HG02798 (cell line): ENCODE results near the gene MBD1.
"Not testable (repeated sequence)": the region's sequence is repeated elsewhere in the genome, so short reads cannot be mapped to it uniquely, and the experiment has no call there.

Experiments used
- ATAC-seq: cut with Tn5 transposase; IDR thresholded peaks from one replicate; pipeline ENCODE4 v1.9.1; 2021; ENCODE audit warnings: mild to moderate bottlenecking; ENCODE audit not compliant: unreplicated experiment, poor library complexity

Gene MBD1

DNA sequence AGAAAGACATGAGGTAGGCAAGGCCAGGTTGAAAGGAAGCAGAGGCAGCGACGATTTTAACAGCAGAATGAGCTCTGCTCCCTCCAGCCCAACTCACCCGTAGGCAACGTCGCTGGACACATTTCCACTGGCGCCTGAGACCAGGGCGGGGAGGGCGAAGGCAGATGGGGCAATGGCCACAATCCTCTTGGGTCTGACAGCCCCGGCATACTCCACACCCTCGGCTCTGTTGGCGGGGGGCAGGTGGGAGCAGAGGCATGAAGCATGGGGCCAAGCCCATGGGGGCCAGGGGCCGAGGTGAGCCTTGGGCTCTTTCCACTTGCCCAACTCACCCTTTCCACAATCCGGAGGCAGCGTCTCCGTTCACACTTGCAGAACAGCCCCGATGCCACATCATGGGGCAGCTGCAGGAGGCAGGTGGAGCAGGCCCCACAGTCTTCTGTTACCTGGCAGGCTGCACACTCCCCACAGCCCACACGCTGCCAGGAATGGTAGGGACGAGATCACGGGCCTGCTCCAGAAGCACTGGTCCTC lies 5.8 kb downstream of the MBD1 start:
- ATAC-seq, result no peak

DNA sequence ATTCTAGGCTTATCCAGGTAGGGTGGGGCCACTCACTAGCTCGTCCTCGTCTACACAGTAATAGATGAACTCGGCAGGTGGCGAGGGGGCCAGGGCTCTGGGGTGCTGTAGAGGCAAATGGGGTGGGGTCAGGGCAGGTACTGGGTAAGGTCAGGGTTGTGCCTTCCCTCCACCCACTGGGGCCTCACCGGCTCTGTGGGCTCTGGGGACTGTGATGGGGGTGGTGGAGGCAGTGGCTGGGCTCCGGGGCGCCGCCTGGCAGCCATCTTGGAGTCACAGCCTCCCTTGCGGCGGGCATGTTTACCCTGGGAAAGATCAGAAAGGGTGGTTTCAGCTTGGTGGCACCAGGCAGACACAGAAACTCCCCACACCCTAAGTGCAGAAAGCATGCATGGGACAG lies 6.4 kb downstream of the MBD1 start:
- no peak for ATAC-seq

DNA sequence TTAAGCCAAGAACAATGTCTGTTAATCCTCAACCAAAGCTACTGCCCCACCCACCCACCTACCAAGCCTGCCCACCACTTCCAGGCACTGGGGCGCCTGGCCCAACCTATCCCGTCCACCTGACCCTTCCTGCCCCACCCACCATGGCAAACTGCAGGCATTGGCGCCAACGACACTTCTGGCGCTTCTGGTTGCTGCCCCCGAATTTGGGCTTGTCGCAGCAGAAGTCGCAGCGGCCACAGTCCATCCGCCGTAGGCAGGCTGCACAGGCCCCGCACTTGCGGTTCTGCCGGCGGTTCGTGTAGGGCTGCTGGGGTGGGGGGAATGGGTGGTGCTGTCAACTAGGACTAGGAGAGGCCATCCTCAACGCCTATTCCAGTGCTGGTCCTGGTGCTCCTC lies 7.3 kb downstream of the MBD1 start:
- ATAC-seq, result no peak

DNA sequence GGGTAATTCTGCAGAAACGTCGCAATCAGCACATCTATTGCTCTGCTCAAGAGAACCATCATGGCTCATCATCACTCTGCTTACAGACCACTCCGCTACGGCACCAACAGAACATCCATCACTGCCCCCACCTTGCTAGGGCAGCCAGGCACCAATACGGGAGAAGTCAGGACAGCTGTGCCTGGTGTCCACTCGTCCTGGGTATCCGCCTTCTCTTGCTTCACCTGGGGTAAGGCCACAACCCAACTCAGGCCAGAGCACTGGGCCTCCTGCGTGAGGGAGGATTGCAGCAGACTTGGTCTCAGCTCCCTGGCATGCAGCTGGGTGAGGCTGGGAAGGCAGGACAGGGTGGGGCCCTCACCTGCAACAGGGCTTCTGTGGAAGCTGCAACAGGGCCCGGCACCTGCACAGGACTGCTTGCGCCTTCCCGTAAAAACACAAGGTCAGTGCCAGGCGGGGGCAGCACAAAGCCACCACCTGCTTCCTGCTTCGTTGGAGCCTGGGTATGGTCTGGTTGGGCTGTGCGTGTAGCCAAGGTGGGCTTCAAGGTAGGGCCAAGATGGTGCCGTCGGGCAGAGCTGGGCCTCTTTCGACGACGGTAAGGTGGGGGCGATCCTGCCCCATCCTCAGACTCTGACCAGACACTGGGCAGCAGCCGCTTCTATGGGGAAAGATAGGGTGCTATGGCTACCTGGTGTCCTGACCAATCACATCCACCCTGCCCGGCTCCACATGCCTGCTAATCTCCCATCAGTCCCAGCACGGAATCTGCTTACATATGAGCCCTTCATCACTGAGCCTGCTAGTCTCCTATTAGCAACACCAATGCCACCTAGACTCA lies 7.9 kb downstream of the MBD1 start:
- ATAC-seq, result no peak

DNA sequence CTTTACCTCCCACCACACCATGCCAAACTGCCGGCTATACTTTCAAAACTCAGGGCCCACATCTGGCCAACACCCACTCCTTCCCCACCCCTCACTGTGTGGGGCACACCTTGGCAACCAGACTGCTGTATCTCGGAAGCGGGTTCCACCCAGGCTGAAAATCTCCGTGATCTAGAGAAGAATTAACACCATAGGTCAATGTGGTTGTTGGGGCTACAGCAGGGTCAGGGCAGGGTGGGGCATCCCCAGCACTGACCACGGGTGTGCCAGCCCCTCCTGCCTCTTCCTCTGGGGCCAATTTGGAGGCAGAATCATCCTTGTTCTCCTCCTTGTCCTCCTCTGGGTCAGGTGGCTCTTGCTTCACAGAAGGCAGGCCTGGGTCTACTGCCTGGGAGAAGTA lies 8.8 kb downstream of the MBD1 start:
- no peak for ATAC-seq

DNA sequence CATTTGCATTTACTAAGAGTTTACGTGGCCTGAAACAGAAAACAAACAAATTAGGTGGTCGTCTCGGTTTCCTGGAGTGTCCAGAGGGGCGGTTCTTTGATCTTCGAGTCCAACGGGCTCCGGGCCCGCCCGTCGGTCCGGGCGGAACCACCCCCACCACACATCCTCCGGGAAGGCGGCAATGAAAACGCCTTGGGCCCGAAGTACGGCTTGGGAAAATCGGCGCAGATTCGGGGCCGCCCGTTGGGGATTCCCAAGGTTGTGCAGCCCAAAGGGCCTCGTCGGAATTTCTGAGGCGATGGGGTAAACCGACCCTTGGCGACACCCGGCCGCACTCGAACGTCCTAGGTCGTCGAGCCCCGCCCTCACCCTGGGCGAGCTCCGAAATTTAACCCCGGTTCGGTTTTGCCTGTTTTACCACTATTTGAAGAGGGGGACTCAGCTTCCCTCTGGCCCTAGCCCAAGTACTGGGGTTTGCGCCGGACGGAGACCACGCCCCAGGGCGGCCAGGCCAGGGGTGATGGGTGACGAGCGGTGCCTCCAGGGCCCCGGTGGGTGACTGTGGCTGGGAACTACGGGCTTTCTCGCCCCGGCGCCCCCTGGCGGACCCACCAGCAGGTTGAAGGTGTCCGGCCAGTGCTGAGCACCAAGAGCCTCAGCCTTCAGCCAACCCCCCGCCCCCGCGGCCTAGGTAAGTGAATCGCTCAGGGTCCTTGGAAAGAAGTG lies 13.1 kb downstream of the MBD1 start:
- ATAC-seq, result peak; percentile 76

DNA sequence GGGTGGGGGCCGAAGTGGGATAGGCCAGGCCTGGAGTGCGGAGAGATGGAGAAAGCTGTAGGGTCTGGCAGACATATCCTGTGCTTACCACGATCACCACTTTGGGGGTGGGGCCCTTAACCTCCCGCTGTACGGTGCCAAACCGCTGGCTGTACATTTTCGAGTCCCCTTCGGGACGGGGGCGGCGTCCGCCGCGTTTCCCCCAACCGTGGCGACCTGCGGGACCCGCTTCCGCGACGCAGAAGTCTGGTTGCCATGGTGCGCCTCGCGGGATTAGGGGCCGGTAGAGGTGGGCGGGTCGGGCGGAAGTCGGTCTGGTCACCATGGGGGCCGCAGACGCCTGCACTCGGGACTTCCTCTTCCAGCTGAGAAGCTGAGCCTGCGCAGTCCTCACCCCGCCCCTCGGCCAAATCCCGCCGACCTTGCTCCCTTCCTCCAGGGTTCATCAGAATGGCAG lies 15.0 kb downstream of the MBD1 start, which contains the start of gene CFAP53:
TSS of gene CFAP53 (minus strand) at position 248 of the 457 bp plus-strand sequence. CDS start at position 157, 91 bp downstream.
- peak; percentile 82 for ATAC-seq

DNA sequence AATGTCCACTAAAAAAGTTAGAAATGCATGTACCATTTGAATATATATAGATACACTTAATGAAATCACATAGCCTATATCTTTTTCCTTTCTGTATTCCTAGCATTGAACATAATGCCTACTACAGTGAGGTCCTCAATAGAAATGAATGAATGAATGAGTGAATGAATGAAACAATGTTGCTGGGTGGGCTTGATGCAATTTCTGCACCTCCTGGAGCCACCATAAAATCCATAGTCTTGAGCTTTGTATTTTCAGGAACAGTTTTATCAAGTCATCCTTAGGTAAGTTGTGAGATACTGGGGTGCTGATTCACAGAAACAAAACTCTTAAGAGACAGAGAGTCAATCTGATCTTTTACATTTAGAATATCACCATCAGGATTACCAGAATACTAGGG lies 18.3 kb downstream of the MBD1 start:
- ATAC-seq, result no peak

DNA sequence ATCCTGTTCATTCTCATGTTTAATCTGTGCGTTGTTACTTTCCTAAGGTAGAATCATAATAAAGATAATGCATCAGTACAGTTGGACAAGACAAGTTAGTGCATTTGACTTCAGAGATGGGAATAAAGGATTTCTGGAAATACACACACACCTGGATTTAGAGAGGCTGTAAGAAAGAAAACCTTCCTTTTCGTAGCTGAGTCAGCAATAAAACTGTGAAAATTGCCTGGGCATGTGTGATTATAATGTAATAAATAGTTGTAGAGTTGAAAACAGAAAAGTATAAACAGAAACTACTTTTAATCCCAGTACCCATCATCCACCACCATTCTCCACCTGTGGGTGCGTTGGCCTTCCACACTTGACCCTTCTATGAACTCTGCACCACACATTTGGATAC lies 30.4 kb downstream of the MBD1 start:
- no peak for ATAC-seq

DNA sequence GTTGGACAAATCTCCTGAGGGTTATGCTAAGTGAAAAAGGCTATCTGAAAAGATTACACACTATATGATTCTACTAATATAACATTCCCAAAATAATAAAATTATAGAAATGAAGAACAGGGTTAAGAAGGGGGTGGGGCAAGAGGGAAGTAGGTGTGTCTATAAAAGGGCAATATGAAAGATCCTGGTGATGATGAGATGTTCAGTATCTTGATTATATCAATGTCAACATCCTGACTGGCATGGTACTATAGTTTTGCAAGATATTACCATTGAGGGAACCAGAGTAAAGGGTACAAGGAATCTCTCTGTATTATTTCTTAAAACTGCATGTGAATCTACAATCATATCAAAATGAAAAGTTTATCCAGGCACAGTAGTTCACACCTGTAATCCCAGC lies 31.7 kb downstream of the MBD1 start:
- ATAC-seq, result no peak

DNA sequence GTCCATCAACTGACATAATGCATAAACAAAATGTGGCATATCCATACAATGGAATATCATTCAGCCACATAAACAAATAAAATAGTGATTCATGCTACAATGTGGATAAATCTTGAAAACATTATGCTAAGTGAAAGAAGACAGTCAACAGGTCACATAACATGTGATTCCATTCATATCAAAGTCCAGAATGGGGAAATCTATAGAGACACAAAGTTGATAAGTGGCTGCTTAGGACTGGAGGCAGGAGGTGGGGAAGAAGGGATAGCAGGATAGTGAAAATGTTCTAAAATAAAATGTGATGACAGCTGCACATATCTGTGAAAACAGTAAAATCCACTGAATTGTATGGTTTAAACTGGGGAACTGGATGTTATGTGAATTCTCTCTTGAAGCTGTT lies 33.8 kb downstream of the MBD1 start:
- no peak for ATAC-seq

DNA sequence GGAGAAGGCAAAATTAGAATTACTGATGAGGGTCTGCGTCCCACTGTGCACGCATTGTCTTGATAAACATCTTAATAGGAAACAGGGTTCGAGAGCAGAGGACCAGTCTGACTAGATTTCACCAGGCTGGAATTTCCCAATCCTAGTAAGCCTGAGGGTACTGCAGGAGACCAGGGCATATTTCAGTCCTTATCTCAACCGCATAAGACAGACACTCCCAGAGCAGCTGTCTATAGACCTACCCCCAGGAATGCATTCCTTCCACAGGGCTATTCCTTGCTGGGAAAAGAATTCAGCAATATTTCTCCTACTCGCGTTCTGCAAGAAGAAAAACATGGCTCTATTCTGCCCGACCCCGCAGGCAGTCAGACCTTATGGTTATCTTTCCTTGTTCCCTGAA lies 39.6 kb downstream of the MBD1 start:
- not testable (repeated sequence) for ATAC-seq

DNA sequence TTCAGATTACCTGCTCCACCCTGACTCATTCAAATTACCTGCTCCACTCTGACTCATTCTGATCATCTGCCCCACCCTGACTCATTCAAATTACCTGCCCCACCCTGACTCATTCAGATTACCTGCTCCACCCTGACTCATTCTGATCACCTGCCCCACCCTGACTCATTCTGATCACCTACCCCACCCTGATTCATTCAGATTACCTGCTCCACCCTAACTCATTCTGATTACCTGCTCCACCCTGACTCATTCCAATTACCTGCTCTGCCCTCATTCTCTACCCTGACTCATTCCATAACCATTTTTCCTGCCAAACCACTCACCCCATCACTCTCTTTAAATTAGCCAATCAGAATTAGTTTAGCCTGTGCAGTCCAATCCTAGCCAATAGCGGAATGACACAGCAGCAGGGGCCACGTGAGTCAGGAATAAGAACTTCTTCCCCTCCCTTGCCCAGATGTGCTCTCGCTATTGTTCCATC lies 41.2 kb downstream of the MBD1 start:
- no peak for ATAC-seq

DNA sequence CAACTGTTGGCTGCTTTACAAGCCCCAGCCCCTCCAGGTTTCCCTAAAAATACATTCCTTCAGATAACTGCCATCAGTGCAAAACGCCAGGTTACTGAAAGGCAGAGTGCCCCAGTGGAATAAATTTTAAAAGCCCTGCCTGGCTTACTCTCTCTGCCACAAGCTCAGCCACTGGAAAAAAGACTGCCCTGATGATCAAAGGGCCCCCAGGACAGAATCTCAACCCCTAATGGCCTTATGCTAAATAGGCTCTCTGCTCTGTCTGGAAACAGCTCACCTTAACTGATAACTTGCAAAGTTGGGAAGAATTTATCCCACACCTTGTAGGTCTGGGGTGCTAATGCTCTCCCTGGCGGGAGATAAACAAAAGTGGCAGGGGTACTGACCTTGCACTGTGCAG lies 48.9 kb downstream of the MBD1 start:
- no peak for ATAC-seq

DNA sequence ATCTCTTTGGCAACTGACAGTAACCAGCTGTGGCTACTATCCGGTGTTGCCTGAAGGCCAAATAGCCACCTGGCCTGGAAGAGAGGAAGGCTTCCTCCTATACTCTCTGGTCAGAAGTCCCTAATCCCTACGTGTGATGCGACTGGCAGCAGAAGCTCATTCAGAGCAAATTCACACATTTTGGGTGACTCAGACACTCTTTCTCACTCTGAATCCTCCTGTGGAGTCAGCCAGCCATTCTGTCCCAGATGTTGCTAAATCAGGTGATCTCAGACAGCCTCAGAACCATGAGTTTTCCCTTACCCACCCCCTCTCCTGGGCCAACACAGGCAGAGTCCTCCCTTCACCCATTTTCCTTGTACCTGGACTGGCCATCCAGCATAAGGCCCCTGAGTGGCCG lies 49.7 kb downstream of the MBD1 start:
- ATAC-seq, result no peak

DNA sequence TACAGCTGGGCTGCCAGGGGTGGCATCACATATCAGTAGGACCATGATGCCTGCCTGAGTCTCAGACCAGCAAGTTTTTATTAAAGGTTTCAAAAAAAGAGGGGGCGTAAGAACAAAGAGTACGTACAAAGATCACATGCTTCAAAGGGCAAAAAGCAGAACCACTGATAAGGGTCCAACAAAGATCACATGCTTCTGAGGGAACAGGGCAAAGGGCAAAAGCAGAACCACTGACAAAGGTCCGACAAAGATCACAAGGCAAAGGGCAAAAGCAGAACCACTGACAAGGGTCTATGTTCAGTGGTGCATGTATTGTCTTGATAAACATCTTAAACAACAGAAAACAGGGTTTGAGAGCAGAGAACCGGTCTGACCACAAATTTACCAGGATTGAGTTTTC lies 61.1 kb downstream of the MBD1 start:
- ATAC-seq, result not testable (repeated sequence)
